SK-N-SH treated with all-trans-retinoic acid at 6 μM for 48 hours (cell line): ENCODE measurements around the gene TNS4.

Experiments
- ATAC-seq: fragments of 200-7000 bp; cut with Tn5 transposase; 3 replicates; pipeline ENCODE4 v1.9.1; 2020; ENCODE audit warnings: mild to moderate bottlenecking, moderate library complexity
- ARNTL ChIP-seq: fragments of 450-650 bp; formaldehyde crosslinking; IDR thresholded peaks from 2 replicates; pipeline ENCODE4 v1.5.0; 2020; ENCODE audit warnings: low read depth, mild to moderate bottlenecking, moderate library complexity, borderline replicate concordance
- BACH2 ChIP-seq: fragments of 250-450 bp; sonication (Bioruptor Pico); IDR thresholded peaks from 2 replicates; pipeline ENCODE4 v1.9.0; 2021; ENCODE audit warnings: mild to moderate bottlenecking, borderline replicate concordance
- CSDC2 ChIP-seq: fragments of 250-450 bp; sonication (Bioruptor Pico); IDR thresholded peaks from 2 replicates; pipeline ENCODE4 v1.5.0; 2020; ENCODE audit warnings: mild to moderate bottlenecking, moderate library complexity
- ESRRG ChIP-seq: fragments of 250-450 bp; sonication (Bioruptor Pico); IDR thresholded peaks from 2 replicates; pipeline ENCODE4 v1.6.1; 2021; ENCODE audit warnings: mild to moderate bottlenecking
- GLIS3 ChIP-seq: fragments of 250-450 bp; sonication (Bioruptor Pico); IDR thresholded peaks from 2 replicates; pipeline ENCODE4 v1.5.0; 2020; ENCODE audit warnings: mild to moderate bottlenecking, moderate library complexity
- ISL1 ChIP-seq: fragments of 250-450 bp; sonication (Bioruptor Pico); IDR thresholded peaks from 2 replicates; pipeline ENCODE4 v2.1.2; 2022; ENCODE audit warnings: mild to moderate bottlenecking, moderate library complexity
- OSR1 ChIP-seq: fragments of 250-450 bp; sonication (Bioruptor Pico); IDR thresholded peaks from 2 replicates; pipeline ENCODE4 v1.8.0; 2022; ENCODE audit warnings: moderate library complexity, mild to moderate bottlenecking, inconsistent platforms
- PPARA ChIP-seq: fragments of 250-450 bp; sonication (Bioruptor Pico); IDR thresholded peaks from 2 replicates; pipeline ENCODE4 v1.5.0; 2020; ENCODE audit warnings: mild to moderate bottlenecking, borderline replicate concordance
- RARB ChIP-seq: fragments of 250-450 bp; sonication (Bioruptor Pico); IDR thresholded peaks from 2 replicates; pipeline ENCODE4 v1.8.0; 2021; ENCODE audit warnings: mild to moderate bottlenecking, moderate library complexity
- TCF4 ChIP-seq: fragments of 250-450 bp; sonication (Bioruptor Pico); IDR thresholded peaks from 2 replicates; pipeline ENCODE4 v1.8.0; 2021; ENCODE audit warnings: mild to moderate bottlenecking, moderate library complexity, borderline replicate concordance
- TOX ChIP-seq: fragments of 250-450 bp; sonication (Bioruptor Pico); IDR thresholded peaks from 2 replicates; pipeline ENCODE4 v1.8.0; 2021; ENCODE audit warnings: mild to moderate bottlenecking, moderate library complexity, borderline replicate concordance
- ZC3H10 ChIP-seq: fragments of 250-450 bp; sonication (Bioruptor Pico); IDR thresholded peaks from 2 replicates; pipeline ENCODE4 v1.5.1; 2021; ENCODE audit warnings: mild to moderate bottlenecking, moderate library complexity
- ZFP30 ChIP-seq: fragments of 450-650 bp; formaldehyde crosslinking; IDR thresholded peaks from 2 replicates; pipeline ENCODE4 v1.5.0; 2022; ENCODE audit warnings: mild to moderate bottlenecking, moderate library complexity
- ZNF565 ChIP-seq: fragments of 450-650 bp; formaldehyde crosslinking; conservative IDR thresholded peaks from 2 replicates; pipeline ENCODE4 v1.5.0; 2020; ENCODE audit warnings: low read depth, mild to moderate bottlenecking, moderate library complexity
- ZNF70 ChIP-seq: fragments of 450-650 bp; formaldehyde crosslinking; IDR thresholded peaks from 2 replicates; pipeline ENCODE4 v1.5.0; 2020; ENCODE audit warnings: mild to moderate bottlenecking, moderate library complexity
- ZNF8 ChIP-seq: fragments of 450-650 bp; formaldehyde crosslinking; IDR thresholded peaks from 2 replicates; pipeline ENCODE4 v1.5.0; 2020; ENCODE audit warnings: mild to moderate bottlenecking, moderate library complexity
- TF ChIP-seq, protein P1 (sequence below): fragments of 250-450 bp; sonication (Bioruptor Pico); IDR thresholded peaks from 2 replicates; pipeline ENCODE4 v1.8.0; 2021; ENCODE audit warnings: low read depth, mild to moderate bottlenecking, moderate library complexity, borderline replicate concordance
- TF ChIP-seq, protein P2 (sequence below): fragments of 250-450 bp; sonication (Bioruptor Pico); IDR thresholded peaks from 2 replicates; pipeline ENCODE4 v1.8.0; 2020; ENCODE audit warnings: mild to moderate bottlenecking, moderate library complexity, borderline replicate concordance
- TF ChIP-seq, protein P3 (sequence below): fragments of 250-450 bp; sonication (Bioruptor Pico); IDR thresholded peaks from 2 replicates; pipeline ENCODE4 v1.5.1; 2021; ENCODE audit warnings: mild to moderate bottlenecking, moderate library complexity
- TF ChIP-seq, protein P4 (sequence below): fragments of 250-450 bp; sonication (Bioruptor Pico); IDR thresholded peaks from 2 replicates; pipeline ENCODE4 v1.5.0; 2020; ENCODE audit warnings: mild to moderate bottlenecking, moderate library complexity

The TNS4 gene

DNA sequence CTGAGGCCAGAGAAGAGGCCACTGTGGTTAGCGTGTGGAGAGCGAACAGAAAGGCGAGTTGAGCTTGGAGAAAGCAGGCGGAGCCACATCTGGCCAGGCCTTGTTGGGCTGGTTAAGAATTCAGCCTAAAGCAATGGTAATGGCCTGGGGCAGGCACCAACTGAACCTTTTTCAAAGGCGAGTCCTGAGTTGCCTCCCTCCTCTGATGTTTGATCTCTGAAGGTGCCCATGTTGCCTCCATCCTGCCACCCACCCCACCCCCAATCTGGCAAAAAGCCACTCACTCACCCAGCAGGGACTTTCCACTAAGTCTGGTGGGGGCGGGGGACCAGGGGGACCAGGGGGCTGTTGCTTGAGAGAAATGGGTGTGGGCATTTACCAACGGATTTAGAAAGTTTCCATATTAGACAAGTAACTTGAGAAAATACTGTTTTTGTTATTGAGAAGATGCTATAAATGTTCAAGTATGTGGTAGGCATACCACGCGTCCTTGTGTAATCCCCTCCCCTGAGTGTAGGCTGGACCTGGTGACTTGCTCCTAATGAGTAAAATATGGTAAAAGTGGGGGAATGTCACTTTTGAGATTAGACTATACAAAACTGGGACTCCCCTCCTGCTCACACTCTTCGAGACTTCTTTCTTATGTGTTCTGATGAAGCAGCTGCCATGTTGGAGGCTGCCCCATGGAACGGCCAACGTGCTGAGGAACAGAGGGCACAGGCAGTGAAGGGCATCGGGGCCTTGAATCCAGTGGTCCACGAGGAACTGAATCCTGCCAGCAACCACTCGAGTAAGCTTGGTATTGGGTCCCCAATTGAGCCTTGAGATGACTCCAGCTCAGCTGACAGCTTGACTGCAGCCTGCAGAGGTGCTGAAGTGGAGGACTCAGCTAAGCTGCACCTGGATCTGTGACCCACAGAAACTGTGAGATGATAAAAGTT, 29.9 kb upstream of the TNS4 start:
- no peak for ATAC-seq
- TF ChIP-seq RARB (CRISPR knock-in tag) = no peak
- TF ChIP-seq TOX (CRISPR knock-in tag) = no peak
- TF ChIP-seq ZNF70 (CRISPR knock-in tag) = no peak
- TF ChIP-seq CSDC2 (CRISPR knock-in tag) = no peak
- TF ChIP-seq GLIS3 (CRISPR knock-in tag) = no peak
- TF ChIP-seq ESRRG (CRISPR knock-in tag) = no peak
- TF ChIP-seq ZNF565 (CRISPR knock-in tag) = no peak
- TF ChIP-seq, protein P1, sequence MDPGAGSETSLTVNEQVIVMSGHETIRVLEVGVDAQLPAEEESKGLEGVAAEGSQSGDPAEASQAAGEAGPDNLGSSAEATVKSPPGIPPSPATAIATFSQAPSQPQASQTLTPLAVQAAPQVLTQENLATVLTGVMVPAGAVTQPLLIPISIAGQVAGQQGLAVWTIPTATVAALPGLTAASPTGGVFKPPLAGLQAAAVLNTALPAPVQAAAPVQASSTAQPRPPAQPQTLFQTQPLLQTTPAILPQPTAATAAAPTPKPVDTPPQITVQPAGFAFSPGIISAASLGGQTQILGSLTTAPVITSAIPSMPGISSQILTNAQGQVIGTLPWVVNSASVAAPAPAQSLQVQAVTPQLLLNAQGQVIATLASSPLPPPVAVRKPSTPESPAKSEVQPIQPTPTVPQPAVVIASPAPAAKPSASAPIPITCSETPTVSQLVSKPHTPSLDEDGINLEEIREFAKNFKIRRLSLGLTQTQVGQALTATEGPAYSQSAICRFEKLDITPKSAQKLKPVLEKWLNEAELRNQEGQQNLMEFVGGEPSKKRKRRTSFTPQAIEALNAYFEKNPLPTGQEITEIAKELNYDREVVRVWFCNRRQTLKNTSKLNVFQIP (CRISPR knock-in tag) = no peak
- no peak for TF ChIP-seq TCF4 (CRISPR knock-in tag)
- TF ChIP-seq ARNTL (CRISPR knock-in tag) = no peak
- no peak for TF ChIP-seq BACH2 (CRISPR knock-in tag)
- TF ChIP-seq, protein P2, sequence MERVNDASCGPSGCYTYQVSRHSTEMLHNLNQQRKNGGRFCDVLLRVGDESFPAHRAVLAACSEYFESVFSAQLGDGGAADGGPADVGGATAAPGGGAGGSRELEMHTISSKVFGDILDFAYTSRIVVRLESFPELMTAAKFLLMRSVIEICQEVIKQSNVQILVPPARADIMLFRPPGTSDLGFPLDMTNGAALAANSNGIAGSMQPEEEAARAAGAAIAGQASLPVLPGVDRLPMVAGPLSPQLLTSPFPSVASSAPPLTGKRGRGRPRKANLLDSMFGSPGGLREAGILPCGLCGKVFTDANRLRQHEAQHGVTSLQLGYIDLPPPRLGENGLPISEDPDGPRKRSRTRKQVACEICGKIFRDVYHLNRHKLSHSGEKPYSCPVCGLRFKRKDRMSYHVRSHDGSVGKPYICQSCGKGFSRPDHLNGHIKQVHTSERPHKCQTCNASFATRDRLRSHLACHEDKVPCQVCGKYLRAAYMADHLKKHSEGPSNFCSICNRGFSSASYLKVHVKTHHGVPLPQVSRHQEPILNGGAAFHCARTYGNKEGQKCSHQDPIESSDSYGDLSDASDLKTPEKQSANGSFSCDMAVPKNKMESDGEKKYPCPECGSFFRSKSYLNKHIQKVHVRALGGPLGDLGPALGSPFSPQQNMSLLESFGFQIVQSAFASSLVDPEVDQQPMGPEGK (CRISPR knock-in tag) = no peak
- no peak for TF ChIP-seq OSR1 (CRISPR knock-in tag)
- no peak for TF ChIP-seq ZC3H10 (CRISPR knock-in tag)
- TF ChIP-seq ISL1 (CRISPR knock-in tag) = no peak
- TF ChIP-seq PPARA (CRISPR knock-in tag) = no peak

DNA sequence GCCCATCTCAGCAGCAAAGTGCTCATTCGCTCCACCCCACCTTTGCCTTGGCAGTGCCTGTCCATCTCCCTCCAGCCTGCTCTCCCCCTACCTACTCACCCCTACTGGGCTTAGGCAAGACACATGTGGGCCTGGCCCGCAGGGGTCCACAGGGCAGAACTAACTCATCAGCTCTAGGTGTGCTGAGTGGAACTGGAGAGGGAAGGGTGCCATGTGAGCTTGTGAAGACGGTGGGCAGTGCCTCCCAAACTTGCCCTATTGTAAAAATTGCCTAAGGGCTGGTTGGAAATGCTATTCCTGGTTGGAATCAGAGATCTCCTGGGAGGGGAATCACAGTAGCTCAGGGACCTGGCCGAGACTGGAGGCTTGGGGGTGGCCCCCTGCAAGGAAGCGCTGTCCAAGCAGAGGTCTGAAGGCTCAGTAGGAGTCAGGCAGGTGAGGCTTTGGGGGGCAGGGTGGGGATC, 29.1 kb upstream of the TNS4 start:
- no peak for TF ChIP-seq ESRRG (CRISPR knock-in tag)
- no peak for TF ChIP-seq ZFP30 (CRISPR knock-in tag)
- TF ChIP-seq, protein P3, sequence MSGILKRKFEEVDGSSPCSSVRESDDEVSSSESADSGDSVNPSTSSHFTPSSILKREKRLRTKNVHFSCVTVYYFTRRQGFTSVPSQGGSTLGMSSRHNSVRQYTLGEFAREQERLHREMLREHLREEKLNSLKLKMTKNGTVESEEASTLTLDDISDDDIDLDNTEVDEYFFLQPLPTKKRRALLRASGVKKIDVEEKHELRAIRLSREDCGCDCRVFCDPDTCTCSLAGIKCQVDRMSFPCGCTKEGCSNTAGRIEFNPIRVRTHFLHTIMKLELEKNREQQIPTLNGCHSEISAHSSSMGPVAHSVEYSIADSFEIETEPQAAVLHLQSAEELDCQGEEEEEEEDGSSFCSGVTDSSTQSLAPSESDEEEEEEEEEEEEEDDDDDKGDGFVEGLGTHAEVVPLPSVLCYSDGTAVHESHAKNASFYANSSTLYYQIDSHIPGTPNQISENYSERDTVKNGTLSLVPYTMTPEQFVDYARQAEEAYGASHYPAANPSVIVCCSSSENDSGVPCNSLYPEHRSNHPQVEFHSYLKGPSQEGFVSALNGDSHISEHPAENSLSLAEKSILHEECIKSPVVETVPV (CRISPR knock-in tag) = no peak
- TF ChIP-seq ISL1 (CRISPR knock-in tag) = no peak
- TF ChIP-seq TCF4 (CRISPR knock-in tag) = no peak
- TF ChIP-seq ARNTL (CRISPR knock-in tag) = no peak
- no peak for TF ChIP-seq ZNF8 (CRISPR knock-in tag)
- TF ChIP-seq, protein P4, sequence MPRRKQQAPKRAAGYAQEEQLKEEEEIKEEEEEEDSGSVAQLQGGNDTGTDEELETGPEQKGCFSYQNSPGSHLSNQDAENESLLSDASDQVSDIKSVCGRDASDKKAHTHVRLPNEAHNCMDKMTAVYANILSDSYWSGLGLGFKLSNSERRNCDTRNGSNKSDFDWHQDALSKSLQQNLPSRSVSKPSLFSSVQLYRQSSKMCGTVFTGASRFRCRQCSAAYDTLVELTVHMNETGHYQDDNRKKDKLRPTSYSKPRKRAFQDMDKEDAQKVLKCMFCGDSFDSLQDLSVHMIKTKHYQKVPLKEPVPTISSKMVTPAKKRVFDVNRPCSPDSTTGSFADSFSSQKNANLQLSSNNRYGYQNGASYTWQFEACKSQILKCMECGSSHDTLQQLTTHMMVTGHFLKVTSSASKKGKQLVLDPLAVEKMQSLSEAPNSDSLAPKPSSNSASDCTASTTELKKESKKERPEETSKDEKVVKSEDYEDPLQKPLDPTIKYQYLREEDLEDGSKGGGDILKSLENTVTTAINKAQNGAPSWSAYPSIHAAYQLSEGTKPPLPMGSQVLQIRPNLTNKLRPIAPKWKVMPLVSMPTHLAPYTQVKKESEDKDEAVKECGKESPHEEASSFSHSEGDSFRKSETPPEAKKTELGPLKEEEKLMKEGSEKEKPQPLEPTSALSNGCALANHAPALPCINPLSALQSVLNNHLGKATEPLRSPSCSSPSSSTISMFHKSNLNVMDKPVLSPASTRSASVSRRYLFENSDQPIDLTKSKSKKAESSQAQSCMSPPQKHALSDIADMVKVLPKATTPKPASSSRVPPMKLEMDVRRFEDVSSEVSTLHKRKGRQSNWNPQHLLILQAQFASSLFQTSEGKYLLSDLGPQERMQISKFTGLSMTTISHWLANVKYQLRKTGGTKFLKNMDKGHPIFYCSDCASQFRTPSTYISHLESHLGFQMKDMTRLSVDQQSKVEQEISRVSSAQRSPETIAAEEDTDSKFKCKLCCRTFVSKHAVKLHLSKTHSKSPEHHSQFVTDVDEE (CRISPR knock-in tag) = no peak
- no peak for ATAC-seq

DNA sequence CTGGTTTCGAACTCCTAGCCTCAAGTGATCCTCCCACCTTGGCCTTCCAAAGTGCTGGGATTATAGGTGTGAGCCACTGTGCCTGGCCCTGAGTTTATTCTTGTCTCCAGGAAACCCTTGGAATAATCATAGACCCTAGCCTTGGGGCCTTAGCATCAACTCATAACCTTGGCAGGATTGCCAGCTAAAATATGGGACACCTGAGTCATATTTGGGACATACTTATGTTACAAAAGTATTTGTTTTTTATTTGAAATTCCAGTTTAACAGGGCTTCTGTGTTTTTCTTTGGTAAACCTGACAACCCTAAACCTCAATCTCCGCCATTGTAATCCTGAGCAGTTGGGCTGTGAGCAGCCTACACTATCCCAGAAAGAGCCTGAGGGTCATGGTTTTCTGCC, 28.6 kb upstream of the TNS4 start:
- no peak for ATAC-seq
- no peak for TF ChIP-seq ZNF565 (CRISPR knock-in tag)
- TF ChIP-seq, protein P1 (CRISPR knock-in tag) = no peak
- no peak for TF ChIP-seq OSR1 (CRISPR knock-in tag)
- TF ChIP-seq, protein P4 (CRISPR knock-in tag) = no peak
- TF ChIP-seq, protein P3 (CRISPR knock-in tag) = no peak
- TF ChIP-seq ZNF8 (CRISPR knock-in tag) = no peak
- TF ChIP-seq RARB (CRISPR knock-in tag) = no peak
- TF ChIP-seq PPARA (CRISPR knock-in tag) = no peak
- TF ChIP-seq ISL1 (CRISPR knock-in tag) = no peak
- TF ChIP-seq ARNTL (CRISPR knock-in tag) = no peak
- TF ChIP-seq TCF4 (CRISPR knock-in tag) = no peak
- TF ChIP-seq GLIS3 (CRISPR knock-in tag) = no peak
